B cell (primary cell): ENCODE data around the gene C4orf17. TPM values are rescaled to one million over a fixed set of nuclear protein-coding genes. Genes with fewer than 3 reads are reported as not detected.

Experiments
- ATAC-seq: fragments of 200-7000 bp; cut with Tn5 transposase; one replicate; pipeline ENCODE4 v1.10.0; 2021; ENCODE audit warnings: low read depth, mild to moderate bottlenecking, moderate number of reproducible peaks, moderate library complexity
- CTCF ChIA-PET: fragments of 350-600 bp; sonication (Branson Sonifier 250); formaldehyde crosslinking; loops from one replicate; lab custom pipeline; 2021; ENCODE audit warnings: antibody characterized with exemption, inconsistent platforms; lab: Charles Lee
- POLR2A ChIA-PET: fragments of 350-600 bp; sonication (Branson Sonifier 250); formaldehyde crosslinking; loops from one replicate; lab custom pipeline; 2021; ENCODE audit warnings: antibody characterized with exemption; lab: Charles Lee
- DNase-seq: peaks from one replicate; pipeline ENCODE4 v3.0.0; 2013
- H2AFZ ChIP-seq: 2 replicates; pipeline ENCODE4 v1.6.1; 2012; ENCODE audit warnings: mild to moderate bottlenecking, low read depth, low read length; ENCODE audit not compliant: insufficient read depth, poor library complexity, severe bottlenecking
- H3K27ac ChIP-seq, 2 donors: 1 replicate in 1 of 2; 2 replicates in 1 of 2; pipeline ENCODE4 v1.5.1; 2012 to 2013; ENCODE audit warnings: low read length in 2 of 2, mild to moderate bottlenecking in 2 of 2, moderate library complexity in 1 of 2
- H3K27me3 ChIP-seq, 4 experiments: fragments of 200-600 bp in 1 of 4; sonication (generic) in 1 of 4; replicated peaks in 1 of 4; 1 replicate in 2 of 4; 2 replicates in 2 of 4; pipeline versions ENCODE4 v1.6.1 to v1.7.0; 2013 to 2016; ENCODE audit warnings: low read length in 3 of 4, mild to moderate bottlenecking in 2 of 4, mixed read lengths in 1 of 4, moderate library complexity in 1 of 4; ENCODE audit not compliant: insufficient read depth in 4 of 4, control insufficient read depth in 3 of 4; ENCODE audit errors: control extremely low read depth in 1 of 4
- H3K36me3 ChIP-seq, 2 experiments: replicated peaks in 1 of 2; 1 replicate in 1 of 2; 2 replicates in 1 of 2; pipeline versions ENCODE4 v1.6.1 to v1.7.1; 2013; ENCODE audit warnings: low read length in 1 of 2; ENCODE audit not compliant: insufficient read depth in 2 of 2, control insufficient read depth in 1 of 2; ENCODE audit errors: control extremely low read depth in 1 of 2, extremely low read depth in 1 of 2
- H3K4me1 ChIP-seq, 2 donors: fragments of 200-600 bp in 1 of 2; sonication (generic) in 1 of 2; 1 replicate in 1 of 2; 2 replicates in 1 of 2; pipeline versions ENCODE4 v1.5.1 to v1.6.1; 2013 to 2017; ENCODE audit warnings: low read length in 2 of 2; ENCODE audit not compliant: control insufficient read depth in 2 of 2, insufficient read depth in 2 of 2
- H3K4me2 ChIP-seq: replicated peaks from 2 replicates; pipeline ENCODE3; 2012; ENCODE audit warnings: mild to moderate bottlenecking, low read depth, low read length; ENCODE audit not compliant: poor library complexity, severe bottlenecking
- H3K4me3 ChIP-seq, 5 experiments: fragments of 200-600 bp in 1 of 5; sonication (generic) in 1 of 5; 1 replicate in 3 of 5; 2 replicates in 2 of 5; pipeline versions ENCODE4 v1.5.1 to v1.7.0; 2011 to 2016; ENCODE audit warnings: low read length in 4 of 5, mild to moderate bottlenecking in 4 of 5, low read depth in 2 of 5, control low read depth in 1 of 5, moderate library complexity in 1 of 5; ENCODE audit not compliant: insufficient read depth in 1 of 5; ENCODE audit errors: control extremely low read depth in 1 of 5, extremely low read depth in 1 of 5
- H3K79me2 ChIP-seq: fragments of 200-600 bp; sonication (generic); one replicate; pipeline ENCODE4 v1.6.0; 2016; ENCODE audit warnings: low read length; ENCODE audit not compliant: control insufficient read depth, insufficient read depth
- H3K9ac ChIP-seq: fragments of 200-600 bp; sonication (generic); 2 replicates; pipeline ENCODE4 v1.6.1; 2017; ENCODE audit warnings: mild to moderate bottlenecking, low read length, moderate library complexity
- H3K9me3 ChIP-seq, 3 donors: one replicate each; pipeline versions ENCODE4 v1.6.1 to v1.7.1; 2013; ENCODE audit warnings: low read length in 2 of 3; ENCODE audit not compliant: control insufficient read depth in 2 of 3, insufficient read depth in 1 of 3; ENCODE audit errors: control extremely low read depth in 1 of 3
- H4K20me1 ChIP-seq: 2 replicates; pipeline ENCODE4 v1.6.0; 2012; ENCODE audit warnings: mild to moderate bottlenecking, low read length; ENCODE audit not compliant: insufficient read depth, control insufficient read depth, poor library complexity, severe bottlenecking
- H3K27ac Mint-ChIP-seq: one replicate; pipeline ENCODE4 v1.8.0; 2021; ENCODE audit warnings: mixed read lengths
- H3K27me3 Mint-ChIP-seq: one replicate; pipeline ENCODE4 v1.8.0; 2021; ENCODE audit warnings: mixed read lengths
- H3K4me1 Mint-ChIP-seq: one replicate; pipeline ENCODE4 v1.8.0; 2021; ENCODE audit warnings: mixed read lengths
- H3K4me3 Mint-ChIP-seq: one replicate; pipeline ENCODE4 v1.8.0; 2021; ENCODE audit warnings: mixed read lengths
- H3K9me3 Mint-ChIP-seq: one replicate; pipeline ENCODE4 v1.8.0; 2022; ENCODE audit warnings: mixed read lengths; ENCODE audit not compliant: insufficient read depth
- EZH2 ChIP-seq: IDR thresholded peaks from 2 replicates; pipeline ENCODE4 v1.6.1; 2012; ENCODE audit warnings: borderline replicate concordance, low read depth, mild to moderate bottlenecking, moderate library complexity, low read length; ENCODE audit not compliant: insufficient read depth, poor library complexity, severe bottlenecking
- WGBS: methylation state at CpG from one replicate; pipeline ENCODE4 v1.1.5; 2013; ENCODE audit warnings: missing lambda C conversion rate; ENCODE audit not compliant: insufficient coverage; 5-methylcytosine and 5-hydroxymethylcytosine counted together
- intact Hi-C: fragments of 100-400 bp; cut with micrococcal nuclease; formaldehyde crosslinking; loops from one replicate; pipeline ENCODE4 v1.10.0; 2022
- polyA plus RNA-seq: library from polyadenylated mRNA; depleted of rRNA; stranded (reverse); fragments of >200 nt; gene quantifications from 2 replicates; pipeline ENCODE4 v1.2.3, GENCODE V29; 2012
- total RNA-seq, 2 donors: library from RNA; stranded (reverse); fragments of 120-200 nt in 1 of 2; gene quantifications; 1 replicate in 1 of 2; 2 replicates in 1 of 2; pipeline versions ENCODE4 v1.2.3 to v1.2.4, GENCODE V29; 2013 to 2022
- TF ChIP-seq, protein P1 (sequence below): fragments of 200-600 bp; IDR thresholded peaks from one replicate; pipeline ENCODE4 v1.8.0; 2022; ENCODE audit warnings: antibody characterized with exemption, mild to moderate bottlenecking

Gene C4orf17
- total and polyA plus RNA-seq, 2 donors (not counting 1 experiment from before 2014, with no cell fraction given), result not detected

DNA sequence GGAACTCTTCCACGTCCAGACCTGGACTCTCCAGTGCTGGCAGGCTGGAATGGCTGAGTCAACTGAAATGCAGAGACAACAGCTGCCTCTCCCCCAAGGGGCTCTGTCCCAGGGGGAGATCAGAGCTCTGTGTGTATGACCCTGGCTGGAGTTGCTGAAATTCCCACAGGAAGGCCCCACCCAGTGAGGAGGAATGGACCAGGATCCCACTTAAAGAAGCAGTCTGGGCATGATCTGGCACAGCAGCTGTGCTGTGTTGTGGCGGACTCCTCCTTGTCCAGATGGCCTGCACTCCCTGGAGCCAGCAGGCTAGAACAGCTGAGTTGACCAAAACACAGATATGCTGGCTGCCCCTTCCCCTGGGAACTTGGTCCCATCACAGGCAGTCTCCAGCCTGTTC is 25.4 kb downstream of the C4orf17 start:
- WGBS, result 82% methylated on average over 2 of the region's 2 CpGs
- H3K4me3 Mint-ChIP-seq, result no peak overlapping the region
- Histone ChIP-seq H4K20me1 (no peaks in the 10 kb centered on the region), H3K79me2 (no peaks in the 10 kb centered on the region), H3K36me3 (no peaks in the 10 kb centered on the region), H3K4me3 (no peak overlapping the region), H3K4me2 (no peak overlapping the region), H2AFZ (no peak overlapping the region), H3K27me3 (peaks cover 0 to 11% (median 0%) of the 10 kb centered on the region in 4 experiments), H3K27ac (no peak overlapping the region), H3K9me3 (peaks cover 0 to 1% (median 0%) of the 10 kb centered on the region in 3 donors), H3K4me1 (no peaks in the 10 kb centered on the region), H3K9ac (no peak overlapping the region)
- ChIA-PET POLR2A (no interaction called here), CTCF (no interaction called here)
- intact Hi-C loops, result no loop called here
- H3K27ac Mint-ChIP-seq, result no peak overlapping the region
- ATAC-seq (no peak), DNase-seq (no peak)
- no peaks in the 10 kb centered on the region for H3K4me1 Mint-ChIP-seq
- H3K27me3 Mint-ChIP-seq, result peaks cover 40% of the 10 kb centered on the region
- no peaks in the 10 kb centered on the region for H3K9me3 Mint-ChIP-seq
- TF ChIP-seq EZH2, result no peak
- TF ChIP-seq, protein P1, sequence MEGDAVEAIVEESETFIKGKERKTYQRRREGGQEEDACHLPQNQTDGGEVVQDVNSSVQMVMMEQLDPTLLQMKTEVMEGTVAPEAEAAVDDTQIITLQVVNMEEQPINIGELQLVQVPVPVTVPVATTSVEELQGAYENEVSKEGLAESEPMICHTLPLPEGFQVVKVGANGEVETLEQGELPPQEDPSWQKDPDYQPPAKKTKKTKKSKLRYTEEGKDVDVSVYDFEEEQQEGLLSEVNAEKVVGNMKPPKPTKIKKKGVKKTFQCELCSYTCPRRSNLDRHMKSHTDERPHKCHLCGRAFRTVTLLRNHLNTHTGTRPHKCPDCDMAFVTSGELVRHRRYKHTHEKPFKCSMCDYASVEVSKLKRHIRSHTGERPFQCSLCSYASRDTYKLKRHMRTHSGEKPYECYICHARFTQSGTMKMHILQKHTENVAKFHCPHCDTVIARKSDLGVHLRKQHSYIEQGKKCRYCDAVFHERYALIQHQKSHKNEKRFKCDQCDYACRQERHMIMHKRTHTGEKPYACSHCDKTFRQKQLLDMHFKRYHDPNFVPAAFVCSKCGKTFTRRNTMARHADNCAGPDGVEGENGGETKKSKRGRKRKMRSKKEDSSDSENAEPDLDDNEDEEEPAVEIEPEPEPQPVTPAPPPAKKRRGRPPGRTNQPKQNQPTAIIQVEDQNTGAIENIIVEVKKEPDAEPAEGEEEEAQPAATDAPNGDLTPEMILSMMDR, result no peak

DNA sequence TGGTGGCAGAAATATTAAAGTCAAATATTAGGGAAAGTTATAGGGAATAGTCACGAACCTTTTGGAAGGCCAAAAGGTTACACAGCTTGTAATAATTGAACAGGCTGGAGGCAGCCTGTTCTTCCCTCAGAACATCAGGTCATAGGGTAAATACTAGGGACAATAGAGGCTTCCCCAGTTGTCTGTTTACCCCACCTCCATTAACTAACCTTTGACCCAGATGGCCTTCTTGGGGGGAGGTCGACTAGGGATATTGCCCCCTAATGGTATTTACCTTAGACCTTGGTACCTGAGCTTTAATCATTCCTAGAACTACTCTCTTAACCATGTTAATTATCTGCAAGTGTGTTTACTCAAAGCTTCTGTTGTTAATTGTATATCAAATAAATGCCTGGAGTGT is 26.0 kb downstream of the C4orf17 start:
- Histone ChIP-seq H3K27ac (no peak overlapping the region), H3K4me2 (no peak overlapping the region), H3K4me3 (no peak overlapping the region), H3K9ac (no peak overlapping the region), H3K36me3 (no peaks in the 10 kb centered on the region), H3K27me3 (peaks cover 0 to 5% (median 0%) of the 10 kb centered on the region in 4 experiments), H2AFZ (no peak overlapping the region), H3K9me3 (peaks cover 0 to 1% (median 0%) of the 10 kb centered on the region in 3 donors), H3K79me2 (no peaks in the 10 kb centered on the region), H3K4me1 (no peaks in the 10 kb centered on the region), H4K20me1 (no peaks in the 10 kb centered on the region)
- intact Hi-C loops, result no loop called here
- H3K27ac Mint-ChIP-seq, result no peak overlapping the region
- H3K9me3 Mint-ChIP-seq, result no peaks in the 10 kb centered on the region
- ATAC-seq, result no peak
- POLR2A ChIA-PET, result no interaction called here
- DNase-seq, result no peak
- TF ChIP-seq EZH2, result no peak
- TF ChIP-seq, protein P1, result no peak
- no peak overlapping the region for H3K4me3 Mint-ChIP-seq
- H3K4me1 Mint-ChIP-seq, result no peaks in the 10 kb centered on the region
- CTCF ChIA-PET, result interaction anchor here (1.6 kb wide), 1 partner anchor 275 kb away, joined by 3 read pairs; no protein-coding TSS in a partner anchor
- peaks cover 36% of the 10 kb centered on the region for H3K27me3 Mint-ChIP-seq
- WGBS, result no CpG with 5 or more reads among the region's 2 CpGs
